HG03108 (cell line): ENCODE measurements around the gene PHOX2A.
"Not testable (repeated sequence)": the region's sequence is repeated elsewhere in the genome, so short reads cannot be mapped to it uniquely, and the experiment has no call there.

ENCODE experiments used
- ATAC-seq: cut with Tn5 transposase; IDR thresholded peaks from one replicate; pipeline ENCODE4 v1.9.1; 2021; ENCODE audit warnings: moderate library complexity; ENCODE audit not compliant: unreplicated experiment

The PHOX2A gene

DNA sequence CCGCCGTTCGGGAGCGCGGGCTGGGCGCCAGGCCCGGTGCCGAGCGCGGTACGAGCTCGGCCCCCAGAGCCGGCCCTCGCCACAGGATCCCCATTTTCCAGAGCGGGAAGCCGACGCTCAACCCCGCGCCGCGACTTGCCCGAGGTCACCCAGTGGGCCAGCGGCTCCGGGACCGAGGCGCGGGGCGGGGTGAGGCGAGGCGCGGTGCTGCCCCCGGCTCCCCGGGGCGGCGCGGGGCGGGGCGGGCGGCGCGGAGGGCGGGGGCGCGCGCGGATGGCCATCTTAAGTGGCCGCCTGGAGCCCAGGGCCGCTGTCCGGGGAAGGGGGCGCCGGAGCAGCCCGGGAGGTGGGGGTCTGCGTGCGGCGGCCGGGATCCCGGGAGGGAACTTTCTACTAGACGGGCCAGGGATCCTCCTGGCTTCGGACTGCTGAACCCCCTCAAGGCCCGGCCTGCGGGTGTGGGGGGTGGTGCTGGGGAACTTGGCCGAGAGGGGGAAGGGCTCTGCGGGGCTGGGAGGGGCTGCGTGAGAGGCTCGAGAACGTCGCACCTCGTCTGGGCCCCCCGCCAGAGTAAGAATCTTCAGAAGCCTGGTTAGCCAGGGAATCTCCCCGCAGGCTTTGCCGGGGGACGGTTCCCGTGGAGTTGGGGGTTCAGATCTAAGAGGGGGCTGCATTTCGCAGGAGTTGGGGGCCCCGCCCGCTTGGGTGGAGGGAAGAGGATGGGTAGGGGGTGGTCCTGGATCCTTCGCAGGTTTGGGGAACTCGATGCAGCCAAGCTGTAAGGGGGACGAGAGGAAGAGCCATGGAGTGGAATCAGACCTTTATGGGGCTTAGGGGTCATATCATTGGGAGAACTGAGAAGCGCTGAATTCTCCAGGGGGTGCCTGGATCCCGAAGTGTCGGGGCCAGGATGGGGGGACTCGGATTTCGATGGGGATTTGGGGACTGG lies 20.1 kb downstream of the PHOX2A start:
- peak; percentile 50 for ATAC-seq

DNA sequence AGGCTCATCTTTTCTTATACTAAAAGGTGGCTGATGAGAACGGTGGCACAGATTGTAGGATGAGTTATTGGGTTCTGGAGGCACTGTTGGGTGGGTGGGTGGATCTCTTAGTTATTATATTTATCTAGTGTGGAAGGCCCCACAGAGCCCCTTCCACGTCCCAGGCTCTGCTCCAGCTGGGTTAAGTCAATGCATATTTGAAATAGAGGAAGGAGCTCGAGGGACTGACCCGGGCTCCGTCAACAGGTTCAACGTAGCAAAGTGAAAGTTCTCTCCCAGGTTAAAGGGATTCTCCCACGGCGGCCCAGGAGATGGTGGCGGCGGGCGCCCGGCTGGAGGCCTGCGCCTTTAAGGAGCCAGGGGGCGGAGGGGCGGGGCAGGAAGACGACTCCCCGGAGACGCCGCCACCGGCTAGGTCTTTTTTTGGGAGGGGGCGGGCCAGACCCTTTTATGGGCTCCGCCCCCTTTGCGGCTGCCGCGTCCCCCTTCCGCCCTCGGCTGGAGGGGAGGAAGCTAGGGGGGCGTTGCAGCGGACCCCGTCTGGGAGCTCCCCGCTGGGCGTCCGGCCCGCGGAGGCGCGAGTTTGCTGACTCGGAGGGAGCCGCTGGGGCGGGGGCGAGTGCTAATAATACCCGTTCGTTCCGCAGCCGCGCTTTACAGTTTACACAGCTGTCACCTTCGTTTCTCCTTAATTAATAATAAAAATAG lies 20.9 kb downstream of the PHOX2A start:
- ATAC-seq: peak; percentile 71

DNA sequence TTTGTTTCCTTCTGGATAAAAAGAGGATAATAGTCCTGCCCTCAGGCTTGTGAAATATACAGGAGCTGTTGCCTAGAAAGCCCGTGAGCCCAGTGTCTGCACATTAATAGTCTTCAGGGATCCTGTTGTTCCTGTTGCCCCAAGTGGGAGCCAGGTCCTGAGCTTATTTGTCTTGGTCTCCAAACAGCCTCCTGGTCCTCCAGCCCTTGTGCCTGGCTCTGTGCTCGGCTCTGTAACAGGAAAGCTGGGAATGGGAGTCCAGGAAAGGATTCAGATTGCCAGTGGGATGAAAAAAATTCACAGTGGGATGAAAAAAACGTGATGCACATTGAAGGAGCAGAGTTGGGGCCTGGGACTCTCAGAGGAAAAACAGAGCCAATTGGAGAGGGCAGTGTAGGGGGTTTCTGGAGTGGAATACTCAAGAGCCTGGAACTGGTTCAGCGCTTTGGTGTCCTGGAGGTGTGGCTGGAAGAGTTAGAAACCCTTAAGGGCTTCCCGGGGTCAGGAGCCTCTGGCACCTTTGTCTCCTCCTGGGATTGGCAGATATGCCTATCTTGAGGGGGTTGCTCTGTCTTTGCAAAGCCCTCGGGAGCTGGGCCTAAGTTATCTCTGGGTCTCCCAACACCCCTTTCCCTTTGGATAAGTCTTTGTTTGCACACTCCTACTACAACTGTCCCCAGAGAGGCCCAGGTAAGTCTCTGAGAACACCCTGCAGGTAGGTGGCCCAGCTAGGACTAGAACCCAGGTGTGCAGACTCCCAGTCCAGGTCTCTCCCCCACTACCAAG lies 21.7 kb downstream of the PHOX2A start:
- no peak for ATAC-seq

DNA sequence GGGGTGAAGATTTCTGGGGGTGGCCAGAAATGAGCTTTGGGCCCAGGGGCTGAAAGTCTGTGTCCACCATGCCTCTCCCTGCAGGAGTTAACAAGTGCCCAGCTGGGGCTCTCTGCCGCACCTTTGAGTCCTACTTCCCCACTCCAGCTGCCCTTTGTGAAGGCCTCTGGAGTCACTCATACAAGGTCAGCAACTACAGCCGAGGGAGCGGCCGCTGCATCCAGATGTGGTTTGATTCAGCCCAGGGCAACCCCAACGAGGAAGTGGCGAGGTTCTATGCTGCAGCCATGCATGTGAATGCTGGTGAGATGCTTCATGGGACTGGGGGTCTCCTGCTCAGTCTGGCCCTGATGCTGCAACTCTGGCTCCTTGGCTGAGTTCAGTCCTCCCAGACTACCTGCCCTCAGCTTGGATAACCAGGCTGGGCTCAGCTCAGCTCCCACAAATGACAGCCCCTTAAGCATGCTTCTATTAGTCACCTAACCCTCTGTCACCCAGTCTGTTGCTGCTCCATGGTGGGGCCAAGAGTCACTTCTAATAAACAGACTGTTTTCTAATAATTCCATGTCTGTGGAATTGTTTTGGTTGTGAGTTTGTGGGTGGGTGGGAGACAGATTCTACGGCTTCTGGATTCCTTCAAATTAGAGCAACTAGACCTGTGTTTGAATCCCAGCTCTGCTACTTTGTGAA lies 22.4 kb downstream of the PHOX2A start:
- no peak for ATAC-seq

DNA sequence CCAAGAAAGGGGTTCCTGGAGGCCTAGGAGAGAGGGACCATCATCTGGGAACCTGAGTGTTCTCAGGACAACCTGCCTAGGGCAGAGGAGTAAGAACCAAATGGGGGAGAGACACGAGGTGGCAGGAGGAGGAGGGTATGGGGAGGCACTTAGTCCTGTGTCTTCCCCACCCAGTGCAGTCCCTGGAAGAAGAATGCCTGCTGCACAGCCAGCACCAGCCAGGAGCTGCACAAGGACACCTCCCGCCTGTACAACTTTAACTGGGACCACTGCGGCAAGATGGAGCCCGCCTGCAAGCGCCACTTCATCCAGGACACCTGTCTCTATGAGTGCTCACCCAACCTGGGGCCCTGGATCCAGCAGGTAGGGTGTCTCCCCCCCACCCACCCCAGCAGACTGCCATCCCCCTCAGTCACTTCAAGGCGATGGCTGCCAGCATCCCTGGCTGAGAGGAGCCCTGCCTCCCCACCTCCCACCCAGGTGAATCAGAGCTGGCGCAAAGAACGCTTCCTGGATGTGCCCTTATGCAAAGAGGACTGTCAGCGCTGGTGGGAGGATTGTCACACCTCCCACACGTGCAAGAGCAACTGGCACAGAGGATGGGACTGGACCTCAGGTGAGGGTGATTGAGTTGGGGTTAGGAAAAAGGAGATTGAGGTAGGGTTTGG lies 23.1 kb downstream of the PHOX2A start:
- ATAC-seq: no peak

DNA sequence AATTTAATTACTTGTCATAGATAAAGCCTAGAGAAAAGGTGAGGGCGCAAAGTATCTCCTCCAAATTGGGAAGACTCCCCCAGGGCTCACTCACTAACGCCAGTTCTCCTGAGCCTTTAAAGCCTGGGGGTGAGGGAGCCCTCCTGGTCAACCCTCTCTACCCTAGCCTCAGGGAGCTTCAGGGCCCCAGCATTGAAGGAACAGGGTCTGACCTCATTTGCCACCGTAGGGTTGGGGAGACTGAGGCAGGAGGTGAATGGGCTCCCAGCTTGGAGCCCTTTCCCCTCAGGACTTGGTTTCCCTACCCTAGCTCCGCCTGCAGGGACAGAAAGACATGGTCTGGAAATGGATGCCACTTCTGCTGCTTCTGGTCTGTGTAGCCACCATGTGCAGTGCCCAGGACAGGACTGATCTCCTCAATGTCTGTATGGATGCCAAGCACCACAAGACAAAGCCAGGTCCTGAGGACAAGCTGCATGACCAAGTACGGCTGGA lies 25.7 kb downstream of the PHOX2A start:
- no peak for ATAC-seq

DNA sequence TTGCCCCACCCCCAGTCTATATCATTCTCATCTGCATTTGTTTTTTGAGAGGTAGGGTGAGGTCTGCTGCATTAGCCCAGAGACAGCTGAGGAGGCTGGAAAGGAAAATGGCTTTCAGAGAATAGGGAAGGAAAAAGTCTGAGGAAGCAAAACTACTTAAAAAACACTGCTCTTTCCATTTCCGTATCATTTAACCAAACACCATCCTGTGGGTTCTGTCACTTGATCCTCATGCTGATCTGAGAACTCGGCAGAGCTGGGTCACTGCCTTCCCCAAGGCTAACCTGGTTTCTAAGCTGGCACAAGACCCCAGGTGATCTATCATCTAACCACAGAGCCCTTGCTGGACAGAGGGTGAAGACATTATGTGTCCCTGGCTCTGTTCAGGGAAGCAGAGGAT lies 26.1 kb downstream of the PHOX2A start:
- ATAC-seq: no peak

DNA sequence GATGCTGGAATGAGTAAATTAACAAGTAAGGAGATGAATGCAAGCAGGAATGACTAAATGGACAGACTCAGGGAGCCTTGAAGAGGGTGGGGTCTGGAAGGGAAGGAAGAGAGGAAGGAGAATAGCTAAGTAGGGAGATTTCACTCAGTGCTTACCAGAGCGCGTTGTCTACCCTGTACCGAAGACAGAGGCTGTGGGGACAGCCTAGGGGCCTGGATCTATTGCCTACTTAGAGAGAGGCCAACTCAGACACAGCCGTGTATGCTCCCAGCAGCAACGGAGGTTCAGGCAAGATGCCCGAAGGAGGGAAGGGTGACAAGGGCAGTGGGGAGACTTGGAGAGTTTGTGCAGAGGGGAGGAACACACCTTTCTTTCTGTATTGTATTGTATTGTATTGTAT lies 27.3 kb downstream of the PHOX2A start, which contains the start of gene FOLR2:
TSS of gene FOLR2 (plus strand) at position 157 of the 400 bp plus-strand sequence. CDS start 1,791 bp downstream, outside the sequence.
- no peak for ATAC-seq

DNA sequence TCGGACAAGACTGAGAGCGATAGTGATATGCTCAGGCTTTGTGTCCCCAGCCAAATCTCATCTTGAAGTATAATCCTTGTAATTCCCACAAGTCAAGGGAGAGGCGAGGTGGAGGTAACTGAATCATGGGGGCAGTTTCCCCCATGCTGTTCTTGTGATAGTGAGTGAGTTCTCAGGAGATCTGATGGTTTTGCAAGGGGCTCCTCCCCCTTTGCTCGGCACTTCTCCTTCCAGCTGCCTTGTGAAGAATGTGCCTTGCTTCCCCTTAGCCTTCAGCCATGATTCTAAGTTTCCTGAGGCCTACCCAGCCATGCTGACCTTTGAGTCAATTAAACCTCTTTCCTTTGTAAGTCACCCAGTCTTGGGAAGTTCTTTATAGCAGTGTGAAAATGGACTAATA lies 34.9 kb downstream of the PHOX2A start:
- ATAC-seq: no peak

DNA sequence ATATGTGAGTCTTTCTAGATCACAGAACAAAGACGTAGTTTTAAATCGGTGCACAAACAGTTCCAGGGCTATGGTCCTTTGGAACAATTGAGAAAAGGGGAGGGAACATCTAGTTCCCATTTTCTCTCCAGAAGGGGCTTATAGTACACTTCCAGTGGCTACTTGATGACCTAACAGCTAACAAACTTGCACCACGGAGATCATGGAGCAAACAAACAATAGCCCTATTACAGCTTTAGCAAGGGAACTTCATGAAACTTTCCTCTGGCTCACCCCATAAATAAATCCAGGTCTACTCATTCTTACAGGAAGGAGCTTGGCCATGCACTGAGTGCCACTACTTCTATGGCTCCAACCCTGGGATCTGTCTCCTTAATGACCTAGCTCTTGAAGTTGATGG lies 35.7 kb downstream of the PHOX2A start:
- no peak for ATAC-seq

DNA sequence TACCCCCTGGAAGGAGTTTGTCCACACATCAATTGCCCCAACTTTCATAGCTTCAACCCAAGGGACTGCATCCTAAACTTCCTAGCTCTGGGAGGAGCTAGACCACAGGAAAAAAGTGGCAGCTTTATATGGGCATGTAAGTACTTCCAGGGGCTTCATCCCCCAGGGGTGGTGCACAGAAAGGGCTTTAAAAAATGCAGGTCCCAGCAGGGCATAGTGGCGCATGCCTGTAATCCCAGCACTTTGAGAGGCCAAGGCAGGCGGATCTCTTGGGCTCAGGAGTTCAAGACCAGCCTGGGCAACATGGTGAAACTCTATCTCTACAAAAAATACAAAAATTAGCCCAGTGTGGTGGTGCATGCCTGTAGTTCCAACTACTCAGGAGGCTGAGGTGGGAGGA lies 37.2 kb downstream of the PHOX2A start:
- ATAC-seq: not testable (repeated sequence)

DNA sequence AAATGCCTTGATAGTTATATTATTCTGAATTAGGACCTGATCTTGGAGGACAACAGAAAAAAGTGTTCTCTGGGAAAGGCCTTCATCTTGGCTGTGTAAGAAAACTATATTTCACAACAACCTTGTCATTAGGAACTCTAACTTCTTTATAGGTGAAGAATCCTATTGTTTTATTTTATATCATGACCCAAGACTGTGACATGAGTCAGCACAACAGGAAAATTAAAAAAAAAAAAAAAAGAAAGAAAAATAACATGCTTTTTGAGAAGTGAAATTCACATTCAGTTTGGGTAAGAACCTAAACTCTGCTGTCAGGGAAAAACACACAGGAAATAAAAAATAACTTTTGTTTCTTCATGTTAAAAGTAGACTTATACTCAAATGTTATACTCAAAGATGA lies 39.1 kb downstream of the PHOX2A start:
- ATAC-seq: no peak

DNA sequence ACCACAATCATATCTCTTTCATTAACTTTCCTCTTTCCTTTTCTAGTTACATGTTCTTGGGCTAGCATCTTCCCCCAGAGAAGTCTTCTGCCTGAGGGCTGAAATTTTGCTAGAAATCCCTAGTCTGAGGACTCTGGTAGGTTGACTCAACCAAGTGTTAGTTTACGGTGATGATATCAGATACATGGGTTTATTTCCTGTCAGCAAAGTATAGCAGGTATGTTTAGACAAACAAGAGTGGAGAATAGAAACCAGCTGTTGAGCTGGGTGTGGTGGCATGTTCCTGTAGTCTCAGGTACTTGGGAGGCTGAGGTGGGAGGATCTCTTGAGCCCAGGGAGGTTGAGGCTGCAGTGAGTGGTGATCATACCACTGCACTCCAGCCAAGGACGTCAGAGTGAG lies 40.8 kb downstream of the PHOX2A start:
- ATAC-seq: no peak

DNA sequence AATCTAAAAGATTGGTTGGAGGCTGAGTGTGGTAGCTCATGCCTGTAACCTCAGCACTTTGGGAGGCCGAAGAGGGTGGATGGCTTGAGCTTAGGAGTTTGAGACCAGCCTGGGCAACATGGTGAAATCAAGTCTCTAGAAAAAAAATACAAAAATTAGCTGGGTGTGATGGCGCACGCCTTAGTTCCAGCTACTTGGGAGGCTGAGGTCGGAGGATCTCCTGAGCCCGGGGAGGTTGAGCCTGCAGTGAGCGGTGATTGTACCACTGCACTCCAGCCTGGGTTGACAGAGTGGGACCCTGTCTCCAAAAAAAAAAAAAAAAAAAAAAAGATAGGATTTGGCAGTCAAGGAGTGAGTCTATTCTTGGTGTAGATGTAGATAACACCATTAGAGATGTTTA lies 41.4 kb downstream of the PHOX2A start:
- no peak for ATAC-seq

DNA sequence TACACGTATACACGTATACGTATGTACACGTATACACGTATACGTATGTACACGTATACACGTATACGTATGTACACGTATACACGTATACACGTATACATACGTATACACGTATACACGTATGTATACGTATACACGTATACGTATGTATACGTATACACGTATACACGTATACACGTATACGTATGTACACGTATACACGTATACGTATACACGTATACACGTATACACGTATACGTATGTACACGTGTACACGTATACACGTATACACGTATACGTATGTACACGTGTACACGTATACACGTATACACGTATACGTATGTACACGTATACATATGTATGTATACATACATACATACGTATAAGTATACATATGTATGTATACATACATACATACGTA lies 42.5 kb downstream of the PHOX2A start:
- not testable (repeated sequence) for ATAC-seq

DNA sequence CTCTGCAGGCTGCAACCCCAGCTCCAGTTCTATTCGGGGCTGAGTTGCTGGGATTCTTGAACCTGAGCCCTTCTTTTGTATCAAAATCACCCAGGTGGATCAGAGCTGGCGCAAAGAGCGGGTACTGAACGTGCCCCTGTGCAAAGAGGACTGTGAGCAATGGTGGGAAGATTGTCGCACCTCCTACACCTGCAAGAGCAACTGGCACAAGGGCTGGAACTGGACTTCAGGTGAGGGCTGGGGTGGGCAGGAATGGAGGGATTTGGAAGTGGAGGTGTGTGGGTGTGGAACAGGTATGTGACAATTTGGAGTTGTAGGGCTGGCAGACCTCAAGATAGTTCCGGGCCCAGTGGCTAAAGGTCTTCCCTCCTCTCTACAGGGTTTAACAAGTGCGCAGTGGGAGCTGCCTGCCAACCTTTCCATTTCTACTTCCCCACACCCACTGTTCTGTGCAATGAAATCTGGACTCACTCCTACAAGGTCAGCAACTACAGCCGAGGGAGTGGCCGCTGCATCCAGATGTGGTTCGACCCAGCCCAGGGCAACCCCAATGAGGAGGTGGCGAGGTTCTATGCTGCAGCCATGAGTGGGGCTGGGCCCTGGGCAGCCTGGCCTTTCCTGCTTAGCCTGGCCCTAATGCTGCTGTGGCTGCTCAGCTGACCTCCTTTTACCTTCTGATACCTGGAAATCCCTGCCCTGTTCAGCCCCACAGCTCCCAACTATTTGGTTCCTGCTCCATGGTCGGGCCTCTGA lies 48.3 kb downstream of the PHOX2A start:
- ATAC-seq: no peak

DNA sequence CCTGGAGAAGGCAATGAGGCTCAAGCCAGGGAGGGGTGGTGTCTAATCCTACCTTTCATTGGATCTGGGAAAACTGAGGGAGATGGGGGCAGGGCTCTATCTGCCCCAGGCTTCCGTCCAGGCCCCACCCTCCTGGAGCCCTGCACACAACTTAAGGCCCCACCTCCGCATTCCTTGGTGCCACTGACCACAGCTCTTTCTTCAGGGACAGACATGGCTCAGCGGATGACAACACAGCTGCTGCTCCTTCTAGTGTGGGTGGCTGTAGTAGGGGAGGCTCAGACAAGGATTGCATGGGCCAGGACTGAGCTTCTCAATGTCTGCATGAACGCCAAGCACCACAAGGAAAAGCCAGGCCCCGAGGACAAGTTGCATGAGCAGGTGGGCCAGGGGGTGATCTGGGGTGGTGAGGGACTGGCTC lies 52.0 kb downstream of the PHOX2A start, which contains the start of gene FOLR1:
TSS of gene FOLR1 (plus strand) at position 180 of the 421 bp plus-strand sequence. CDS start at position 214, 34 bp downstream.
- ATAC-seq: no peak

DNA sequence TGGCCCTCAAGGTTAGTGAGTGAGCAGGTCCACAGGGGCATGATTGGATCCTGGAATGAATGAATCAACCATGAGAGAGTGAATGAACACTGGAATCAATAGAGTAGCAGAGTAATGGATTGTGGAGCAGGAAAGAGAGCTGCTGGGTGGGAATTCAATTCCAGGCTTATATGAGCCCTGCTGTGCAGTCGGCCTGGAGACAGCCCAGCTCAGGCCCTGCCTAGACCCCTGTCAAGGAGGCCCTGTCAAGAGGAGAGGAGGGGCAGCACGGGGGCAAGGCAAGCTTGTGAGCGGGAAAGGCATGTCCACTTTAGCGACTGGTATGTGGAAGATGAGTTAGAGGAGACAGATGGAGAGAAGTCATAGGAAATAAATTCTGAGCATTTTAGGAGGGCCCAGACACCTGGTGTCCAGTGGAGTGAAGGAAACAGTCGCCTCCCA lies 53.3 kb downstream of the PHOX2A start:
- no peak for ATAC-seq
